ENCODE measurements around the gene CKMT2. TPM values are rescaled to one million over a fixed set of nuclear protein-coding genes. Genes with fewer than 3 reads are reported as not detected.

Gene CKMT2
- total RNA-seq, 1 experiment from 2014 or later: not detected

DNA sequence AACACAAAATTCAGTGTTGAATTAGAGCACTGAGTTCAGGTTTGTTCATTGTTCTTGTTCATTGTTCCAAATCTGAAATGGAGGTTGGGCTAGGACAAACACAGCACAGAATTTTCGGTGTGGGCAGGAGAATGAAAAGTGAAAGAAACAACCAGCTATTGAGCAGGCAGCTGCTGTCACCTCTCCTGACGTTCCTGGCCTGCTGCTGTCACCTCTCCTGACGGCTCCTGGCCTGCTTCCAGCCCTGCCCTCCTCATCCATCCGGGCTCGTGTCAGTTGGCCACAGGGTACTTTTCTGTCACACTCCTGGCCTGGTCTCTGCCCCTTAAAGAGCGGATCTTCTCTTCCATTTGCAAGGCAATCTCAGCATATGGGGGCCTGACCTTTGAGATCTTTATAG, 45.2 kb upstream of the CKMT2 start:
- peaks cover 5% of the 10 kb centered on the region for H3K4me1 Mint-ChIP-seq (ENCODE audit: low read depth, unreplicated experiment)
- no peaks in the 10 kb centered on the region for H3K9me3 ChIP-seq
- TF ChIP-seq, protein P1, sequence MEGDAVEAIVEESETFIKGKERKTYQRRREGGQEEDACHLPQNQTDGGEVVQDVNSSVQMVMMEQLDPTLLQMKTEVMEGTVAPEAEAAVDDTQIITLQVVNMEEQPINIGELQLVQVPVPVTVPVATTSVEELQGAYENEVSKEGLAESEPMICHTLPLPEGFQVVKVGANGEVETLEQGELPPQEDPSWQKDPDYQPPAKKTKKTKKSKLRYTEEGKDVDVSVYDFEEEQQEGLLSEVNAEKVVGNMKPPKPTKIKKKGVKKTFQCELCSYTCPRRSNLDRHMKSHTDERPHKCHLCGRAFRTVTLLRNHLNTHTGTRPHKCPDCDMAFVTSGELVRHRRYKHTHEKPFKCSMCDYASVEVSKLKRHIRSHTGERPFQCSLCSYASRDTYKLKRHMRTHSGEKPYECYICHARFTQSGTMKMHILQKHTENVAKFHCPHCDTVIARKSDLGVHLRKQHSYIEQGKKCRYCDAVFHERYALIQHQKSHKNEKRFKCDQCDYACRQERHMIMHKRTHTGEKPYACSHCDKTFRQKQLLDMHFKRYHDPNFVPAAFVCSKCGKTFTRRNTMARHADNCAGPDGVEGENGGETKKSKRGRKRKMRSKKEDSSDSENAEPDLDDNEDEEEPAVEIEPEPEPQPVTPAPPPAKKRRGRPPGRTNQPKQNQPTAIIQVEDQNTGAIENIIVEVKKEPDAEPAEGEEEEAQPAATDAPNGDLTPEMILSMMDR (IDR thresholded peaks at IDR 0.05; ENCODE audit: insufficient read depth in 1 of 2, low read depth in 1 of 2, low read length in 1 of 2, severe bottlenecking in 1 of 2, unreplicated experiment in 1 of 2): no peak
- DNase-seq: no peak
- H3K9me3 Mint-ChIP-seq (ENCODE audit: unreplicated experiment): no peaks in the 10 kb centered on the region
- no peaks in the 10 kb centered on the region for H3K36me3 ChIP-seq (ENCODE audit: control insufficient read depth, insufficient read depth, low read length)
- no peak overlapping the region for H3K4me3 ChIP-seq (ENCODE audit: low read depth, low read length)
- H3K27me3 ChIP-seq (replicated peaks; ENCODE audit: control insufficient read depth, insufficient read depth, low read length): no peaks in the 10 kb centered on the region
- ChIA-PET POLR2A (no interaction called here), CTCF (no interaction called here)
- H3K4me1 ChIP-seq: no peaks in the 10 kb centered on the region
- intact Hi-C loops (cut with micrococcal nuclease; ENCODE audit: unreplicated experiment): no loop called here
- no peak overlapping the region for H3K27ac Mint-ChIP-seq (ENCODE audit: unreplicated experiment)
- BruUV-seq (replicated peaks): no TSS peak
- no peak overlapping the region for H3K4me3 Mint-ChIP-seq (ENCODE audit: unreplicated experiment)
- no peaks in the 10 kb centered on the region for H3K36me3 Mint-ChIP-seq (ENCODE audit: insufficient read depth, unreplicated experiment)
- no peaks in the 10 kb centered on the region for H3K27me3 Mint-ChIP-seq (ENCODE audit: insufficient read depth, unreplicated experiment)

GRCh38 chr5:81188962-81189361, 44.2 kb upstream of the CKMT2 start:
- TF ChIP-seq, protein P1 (IDR thresholded peaks at IDR 0.05; ENCODE audit: insufficient read depth in 1 of 2, low read depth in 1 of 2, low read length in 1 of 2, severe bottlenecking in 1 of 2, unreplicated experiment in 1 of 2): no peak
- POLR2A ChIA-PET: no interaction called here
- no peaks in the 10 kb centered on the region for H3K4me1 ChIP-seq
- DNase-seq: no peak
- Mint-ChIP-seq H3K36me3 (ENCODE audit: insufficient read depth, unreplicated experiment) (no peaks in the 10 kb centered on the region), H3K27ac (ENCODE audit: unreplicated experiment) (no peak overlapping the region), H3K4me1 (ENCODE audit: low read depth, unreplicated experiment) (peaks cover 5% of the 10 kb centered on the region), H3K9me3 (ENCODE audit: unreplicated experiment) (no peaks in the 10 kb centered on the region), H3K27me3 (ENCODE audit: insufficient read depth, unreplicated experiment) (no peaks in the 10 kb centered on the region), H3K4me3 (ENCODE audit: unreplicated experiment) (no peak overlapping the region)
- no peaks in the 10 kb centered on the region for H3K9me3 ChIP-seq
- H3K36me3 ChIP-seq (ENCODE audit: control insufficient read depth, insufficient read depth, low read length): no peaks in the 10 kb centered on the region
- H3K27me3 ChIP-seq (replicated peaks; ENCODE audit: control insufficient read depth, insufficient read depth, low read length): no peaks in the 10 kb centered on the region
- BruUV-seq (replicated peaks): no TSS peak
- CTCF ChIA-PET: no interaction called here
- intact Hi-C loops (cut with micrococcal nuclease; ENCODE audit: unreplicated experiment): no loop called here
- no peak overlapping the region for H3K4me3 ChIP-seq (ENCODE audit: low read depth, low read length)

DNA sequence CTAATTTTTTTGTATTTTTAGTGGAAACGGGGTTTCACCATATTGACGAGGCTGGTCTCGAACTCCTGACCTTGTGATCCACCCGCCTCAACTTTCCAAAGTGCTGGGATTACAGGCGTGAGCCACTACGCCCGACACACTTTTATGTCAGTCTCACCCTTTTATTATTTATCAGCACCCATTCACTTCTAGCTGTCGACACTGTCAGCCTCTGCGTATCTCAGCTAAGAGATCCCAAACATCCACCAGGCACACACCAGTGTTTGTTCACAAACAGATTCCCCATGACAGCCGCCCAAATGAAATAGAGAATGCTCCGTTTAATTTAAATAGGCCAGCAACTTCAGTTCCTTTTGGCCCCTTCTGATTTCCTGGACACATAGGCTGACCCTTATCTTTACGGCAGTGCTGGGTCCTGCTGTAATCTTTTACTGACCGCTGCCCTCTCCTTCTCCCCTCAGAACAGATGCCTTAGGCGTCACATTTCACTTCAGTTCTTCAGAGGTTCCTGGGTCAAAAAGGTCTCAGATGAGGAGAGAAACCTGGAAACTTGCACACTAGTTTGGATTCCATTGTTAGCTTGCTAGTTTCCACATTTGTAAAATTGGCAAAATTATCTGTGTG, 43.1 kb upstream of the CKMT2 start:
- H3K36me3 ChIP-seq (ENCODE audit: control insufficient read depth, insufficient read depth, low read length): no peaks in the 10 kb centered on the region
- Mint-ChIP-seq H3K4me3 (ENCODE audit: unreplicated experiment) (no peak overlapping the region), H3K27me3 (ENCODE audit: insufficient read depth, unreplicated experiment) (no peaks in the 10 kb centered on the region), H3K4me1 (ENCODE audit: low read depth, unreplicated experiment) (peaks cover 9% of the 10 kb centered on the region), H3K27ac (ENCODE audit: unreplicated experiment) (no peak overlapping the region), H3K9me3 (ENCODE audit: unreplicated experiment) (no peaks in the 10 kb centered on the region), H3K36me3 (ENCODE audit: insufficient read depth, unreplicated experiment) (no peaks in the 10 kb centered on the region)
- no peaks in the 10 kb centered on the region; the same call in 1 of the 2 replicates for H3K4me1 ChIP-seq
- no peaks in the 10 kb centered on the region for H3K9me3 ChIP-seq
- ChIA-PET CTCF (no interaction called here), POLR2A (no interaction called here)
- TF ChIP-seq, protein P1 (IDR thresholded peaks at IDR 0.05; ENCODE audit: insufficient read depth in 1 of 2, low read depth in 1 of 2, low read length in 1 of 2, severe bottlenecking in 1 of 2, unreplicated experiment in 1 of 2): no peak
- no peak for DNase-seq
- no peaks in the 10 kb centered on the region for H3K27me3 ChIP-seq (replicated peaks; ENCODE audit: control insufficient read depth, insufficient read depth, low read length)
- intact Hi-C loops (cut with micrococcal nuclease; ENCODE audit: unreplicated experiment): loop anchor here (10.0 kb wide), 1 partner anchor 225 kb away; the partner anchor contains the start of gene RASGRF2
- no peak overlapping the region for H3K4me3 ChIP-seq (ENCODE audit: low read depth, low read length)
- BruUV-seq (replicated peaks): no TSS peak

Measured in Caco-2 (cell line).